Choroid plexus epithelial cell (primary cell): ENCODE data around the gene SSRP1.

ENCODE experiments used
- DNase-seq: peaks from one replicate; pipeline ENCODE4 v3.0.0-alpha.2; 2010; ENCODE audit warnings: low read depth
- H3K4me3 ChIP-seq: 2 replicates; pipeline ENCODE4 v1.5.1; 2011; ENCODE audit warnings: low read depth, mild to moderate bottlenecking, control low read depth, low read length, moderate library complexity
- CTCF ChIP-seq: conservative IDR thresholded peaks from 2 replicates; pipeline ENCODE4 v1.5.1; 2011; ENCODE audit warnings: low read depth, mild to moderate bottlenecking, control low read depth, inconsistent platforms, low read length, moderate library complexity

The SSRP1 gene

GRCh38 chr11:57353446-57353845 lies 17.8 kb upstream of the SSRP1 start:
- H3K4me3 ChIP-seq = no peak overlapping the region
- TF ChIP-seq CTCF = no peak
- DNase-seq = no peak

- no peak for TF ChIP-seq CTCF
Measured at GRCh38 chr11:57353036-57353435, 17.3 kb upstream of the SSRP1 start.

GRCh38 chr11:57349491-57350274 lies 14.0 kb upstream of the SSRP1 start:
- DNase-seq = peak; percentile 39
- TF ChIP-seq CTCF = peak; percentile 83
- no peak overlapping the region for H3K4me3 ChIP-seq

More at GRCh38 chr11:57353036-57353435, 17.3 kb upstream of the SSRP1 start:
- no peak for DNase-seq
- H3K4me3 ChIP-seq = no peak overlapping the region

- no peak for DNase-seq
- TF ChIP-seq CTCF = no peak
- no peak overlapping the region for H3K4me3 ChIP-seq
Measured at GRCh38 chr11:57348636-57349313, 13.1 kb upstream of the SSRP1 start.

GRCh38 chr11:57348052-57348451 lies 12.4 kb upstream of the SSRP1 start:
- no peak for DNase-seq
- H3K4me3 ChIP-seq = no peak overlapping the region
- TF ChIP-seq CTCF = no peak

GRCh38 chr11:57347336-57347735 lies 11.6 kb upstream of the SSRP1 start:
- TF ChIP-seq CTCF = no peak
- no peak for DNase-seq
- H3K4me3 ChIP-seq = no peak overlapping the region
